ENCODE data around the gene ARHGDIG. TPM values are rescaled to one million over a fixed set of nuclear protein-coding genes. Genes with fewer than 3 reads are reported as not detected.
"Not testable (repeated sequence)": the region's sequence is repeated elsewhere in the genome, so short reads cannot be mapped to it uniquely, and the experiment has no call there.

The ARHGDIG gene
- total RNA-seq, 4 donors from 2014 or later: not detected

DNA sequence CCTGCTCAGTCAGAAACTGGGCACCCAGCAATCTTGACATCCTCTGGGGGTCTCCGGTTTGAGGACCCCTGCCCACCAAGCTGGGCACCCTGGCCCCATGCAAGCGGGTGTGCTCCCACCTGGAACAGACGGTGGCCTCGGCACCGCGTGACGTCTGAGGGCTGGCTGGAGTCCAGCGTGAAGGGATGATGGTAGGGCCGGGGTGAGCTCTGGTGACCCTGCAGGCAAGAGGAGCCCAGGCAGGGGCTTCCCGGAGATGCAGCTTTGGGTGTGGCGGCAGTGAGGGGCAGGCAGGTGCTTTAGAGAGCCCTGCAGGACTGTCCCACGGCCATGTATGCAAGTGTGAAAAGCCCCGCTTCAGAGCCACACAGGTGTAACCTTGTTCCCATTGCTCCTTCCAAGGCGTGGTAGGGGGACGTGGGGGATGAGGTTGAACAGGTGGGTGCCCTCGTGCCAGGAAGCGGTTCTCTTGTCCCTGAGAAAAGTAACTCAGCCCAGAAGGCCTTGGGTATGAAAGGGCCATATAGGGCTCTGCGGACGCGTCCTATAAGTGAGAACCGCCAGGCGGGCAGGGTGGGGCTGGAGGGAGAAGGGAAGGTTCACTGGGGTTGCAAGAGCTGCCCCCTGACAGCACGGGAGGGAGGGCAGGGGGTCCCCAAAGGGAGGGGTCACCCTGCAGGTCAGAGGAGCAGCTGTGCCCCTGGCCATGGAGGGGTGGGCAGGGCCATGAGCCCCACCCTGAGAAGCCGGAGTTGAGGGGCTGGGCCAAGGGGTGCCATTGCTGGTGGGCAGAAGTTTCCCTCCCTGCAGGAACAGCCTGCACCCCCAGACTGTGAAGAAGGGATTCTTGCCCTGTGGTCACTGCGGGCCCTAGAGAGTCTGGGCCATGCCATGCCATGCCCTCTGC, 13.9 kb upstream of the ARHGDIG start:
- no peak for DNase-seq (ENCODE audit: low spot score in 2 of 2)
- Histone ChIP-seq H3K9me3 (no peaks in the 10 kb centered on the region), H3K27me3 (no peaks in the 10 kb centered on the region), H3K4me3 (no peak overlapping the region), H3K27ac (peak overlapping the region in 1 of 4 donors; percentile 70), H3K36me3 (peaks cover 0 to 52% (median 9%) of the 10 kb centered on the region in 3 donors), H3K4me1 (peaks cover 0 to 16% (median 0%) of the 10 kb centered on the region in 4 donors)
- 62 to 67% methylated on average over 24 to 25 of the region's 25 CpGs for WGBS, 2 donors
- TF ChIP-seq CTCF (IDR thresholded peaks at IDR 0.05) (no peak), POLR2A (IDR thresholded peaks at IDR 0.05) (no peak), EP300 (IDR thresholded peaks at IDR 0.05) (no peak)

GRCh38 chr16:267562-267961, 12.8 kb upstream of the ARHGDIG start:
- WGBS, 2 donors: 88% methylated on average over 17 of the region's 17 CpGs
- H3K9me3 ChIP-seq; DNase-seq (ENCODE audit: low spot score in 2 of 2); H3K27me3 ChIP-seq; H3K4me3 ChIP-seq; H3K27ac ChIP-seq: not testable (repeated sequence)
- H3K4me1 ChIP-seq: peaks cover 0 to 16% (median 0%) of the 10 kb centered on the region in 4 donors
- peaks cover 0 to 42% (median 4%) of the 10 kb centered on the region in 3 donors for H3K36me3 ChIP-seq

DNA sequence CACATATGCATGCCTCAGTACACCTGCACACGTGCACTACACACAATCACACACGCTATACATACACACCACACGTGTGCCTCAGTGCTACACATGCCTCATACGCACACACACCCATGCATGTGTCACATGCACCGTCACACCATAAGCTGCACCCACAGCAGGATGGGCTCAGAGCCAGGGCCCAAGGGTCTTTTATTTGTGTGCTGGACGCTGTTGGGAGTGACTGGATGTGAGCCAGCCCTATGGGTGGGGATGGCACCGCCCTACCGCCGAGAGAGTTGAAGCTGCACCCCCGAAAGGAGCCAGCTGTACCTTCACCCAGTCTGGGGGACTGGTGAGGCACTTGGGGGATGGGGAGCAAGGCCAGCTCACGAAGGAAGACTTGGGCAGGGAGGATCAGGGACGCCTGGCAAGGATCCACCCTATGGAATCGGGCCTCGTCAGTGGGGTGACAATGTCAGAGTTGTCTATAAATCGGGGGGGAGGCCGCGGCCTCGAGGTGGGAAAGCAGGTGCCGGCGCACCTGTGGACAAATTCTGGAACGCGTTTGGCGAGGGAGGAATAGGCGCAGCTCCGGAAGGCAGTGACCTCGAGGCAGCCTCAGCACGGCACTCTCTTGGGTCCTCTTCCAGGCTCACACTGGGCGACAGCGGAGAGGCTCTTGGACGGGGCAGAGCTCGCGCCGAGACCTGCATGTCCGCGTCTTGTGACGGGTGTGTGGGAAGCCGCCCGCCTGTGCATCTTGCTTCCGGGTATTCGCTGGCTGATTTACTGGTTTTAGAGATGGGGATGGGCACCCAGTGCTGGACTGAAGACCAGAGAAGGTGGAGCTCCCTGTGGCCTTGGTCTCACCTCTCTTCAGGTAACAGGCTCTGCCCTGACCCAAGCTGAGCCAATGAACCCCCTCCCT, 12.0 kb upstream of the ARHGDIG start:
- TF ChIP-seq EP300 (IDR thresholded peaks at IDR 0.05) (no peak), POLR2A (IDR thresholded peaks at IDR 0.05) (no peak), CTCF (IDR thresholded peaks at IDR 0.05) (no peak)
- Histone ChIP-seq H3K4me1 (peaks cover 0 to 16% (median 0%) of the 10 kb centered on the region in 4 donors), H3K27ac (peak overlapping the region in 2 of 4 donors; percentile 5 to 60), H3K36me3 (peaks cover 0 to 34% (median 3%) of the 10 kb centered on the region in 3 donors), H3K27me3 (no peaks in the 10 kb centered on the region), H3K9me3 (no peaks in the 10 kb centered on the region), H3K4me3 (no peak overlapping the region)
- 67 to 72% methylated on average over 39 to 40 of the region's 40 CpGs for WGBS, 2 donors
- DNase-seq (ENCODE audit: low spot score in 2 of 2): no peak

DNA sequence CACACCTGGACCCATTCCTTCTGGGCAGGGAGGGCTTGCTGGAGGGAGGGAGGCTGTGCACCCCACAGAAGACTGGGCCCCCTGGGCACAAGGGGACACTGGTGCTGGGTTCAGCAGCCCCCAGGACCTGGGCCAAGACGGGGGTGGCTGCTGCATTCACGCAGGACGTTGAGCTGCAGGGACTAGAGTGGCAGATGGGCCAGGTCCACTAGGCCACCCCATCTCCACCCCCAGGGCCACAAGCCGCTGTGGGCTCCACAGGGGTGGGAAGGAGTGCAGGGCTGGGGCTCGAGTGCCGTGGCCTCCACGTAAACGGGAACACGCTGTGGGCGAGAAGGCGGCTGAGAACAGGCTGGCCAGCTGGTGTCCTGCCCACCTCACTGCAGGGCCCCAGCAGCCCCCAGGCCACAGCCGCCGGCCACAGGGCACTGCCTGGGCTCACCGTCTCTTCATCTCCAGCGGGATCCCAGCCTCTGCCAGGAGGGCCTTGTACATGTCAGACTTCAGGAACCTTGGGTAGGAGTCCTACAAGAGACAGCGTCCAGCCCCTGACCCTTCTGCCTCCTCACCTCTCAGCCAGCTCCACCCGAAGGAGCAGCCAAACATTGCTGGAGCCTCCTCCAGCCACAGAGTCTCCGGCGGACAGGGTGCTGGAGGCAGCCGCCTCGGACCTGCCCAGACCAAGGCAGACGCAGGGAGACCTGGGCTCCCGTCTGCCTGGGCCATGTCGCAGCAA, 11.2 kb upstream of the ARHGDIG start:
- no peak for TF ChIP-seq POLR2A (IDR thresholded peaks at IDR 0.05)
- peak overlapping the region in 1 of 4 donors; percentile 60 for H3K27ac ChIP-seq
- peaks cover 0 to 16% (median 0%) of the 10 kb centered on the region in 4 donors for H3K4me1 ChIP-seq
- no peaks in the 10 kb centered on the region for H3K9me3 ChIP-seq
- H3K27me3 ChIP-seq: peaks cover 0 to 1% of the 10 kb centered on the region in 2 donors
- H3K36me3 ChIP-seq: peaks cover 0 to 30% (median 0%) of the 10 kb centered on the region in 3 donors
- WGBS, 2 donors: 74% methylated on average over 17 to 24 of the region's 24 CpGs
- no peak for DNase-seq (ENCODE audit: low spot score in 2 of 2)
- no peak overlapping the region for H3K4me3 ChIP-seq

DNA sequence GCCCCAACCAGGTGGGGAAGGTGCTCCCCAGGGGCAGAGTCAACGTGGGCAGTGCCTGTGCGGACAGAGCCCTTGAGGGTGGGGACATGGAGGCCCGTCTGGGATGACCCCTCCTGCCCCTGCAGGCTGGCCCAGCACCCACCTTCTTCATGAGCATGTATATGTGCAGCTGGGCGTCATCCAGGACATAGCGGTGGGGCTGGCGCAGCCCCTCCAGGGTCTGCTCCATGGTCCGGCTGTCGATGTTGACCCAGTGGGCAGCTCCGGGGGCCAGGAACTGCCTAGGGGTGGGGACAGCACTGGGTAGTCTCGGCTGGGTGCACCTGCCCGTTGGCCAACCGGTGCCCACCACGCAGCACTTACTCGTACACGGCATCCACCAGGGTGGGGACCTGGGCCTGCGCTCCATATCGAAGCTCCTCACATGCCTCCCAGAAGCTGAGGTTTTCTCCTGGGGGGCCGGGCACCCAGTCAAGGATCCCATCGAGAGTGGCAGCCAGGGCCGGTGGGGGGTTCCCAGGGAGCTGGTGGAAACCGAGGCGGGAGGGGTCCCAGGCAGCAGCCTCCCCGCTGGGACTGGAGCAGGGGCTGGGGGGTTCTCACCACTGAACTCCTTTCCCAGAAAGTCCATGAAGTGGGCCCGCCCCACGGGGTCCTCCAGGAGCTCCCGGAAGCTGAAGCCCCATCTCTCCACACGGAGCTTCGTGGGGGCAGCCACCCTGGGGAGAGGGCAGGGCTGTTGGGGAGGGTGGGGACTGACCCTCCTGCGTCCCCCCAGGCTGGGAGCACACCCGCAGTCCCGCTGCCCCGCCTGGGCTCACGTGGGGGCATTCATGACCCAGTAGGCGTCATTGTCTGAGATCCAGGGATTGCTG, 9.8 kb upstream of the ARHGDIG start:
- H3K27me3 ChIP-seq: peaks cover 0 to 11% of the 10 kb centered on the region in 2 donors
- no peak overlapping the region for H3K4me3 ChIP-seq
- TF ChIP-seq POLR2A (IDR thresholded peaks at IDR 0.05): no peak
- no peak for TF ChIP-seq CTCF (IDR thresholded peaks at IDR 0.05)
- H3K27ac ChIP-seq: peak overlapping the region in 1 of 4 donors; percentile 22
- H3K9me3 ChIP-seq: no peaks in the 10 kb centered on the region
- peaks cover 0 to 17% (median 0%) of the 10 kb centered on the region in 3 donors for H3K36me3 ChIP-seq
- WGBS, 2 donors: 85 to 87% methylated on average over 12 to 33 of the region's 34 CpGs
- DNase-seq (ENCODE audit: low spot score in 2 of 2): no peak
- peaks cover 0 to 23% (median 8%) of the 10 kb centered on the region in 4 donors for H3K4me1 ChIP-seq
